Calu3 (cell line): ENCODE measurements around the gene PDIA5. TPM values are rescaled to one million over a fixed set of nuclear protein-coding genes. Genes with fewer than 3 reads are reported as not detected.

Experiments used
- BruUV-seq: library from RNA; stranded (reverse); fragments of 400-500 nt; replicated peaks from 2 replicates; lab custom pipeline; 2021; lab: Mats Ljungman, UMichigan
- CTCF ChIA-PET: fragments of 300-600 bp; sonication (Branson Sonifier 250); formaldehyde crosslinking; loops from one replicate; lab custom pipeline; 2022; ENCODE audit warnings: antibody characterized with exemption; lab: Charles Lee
- DNase-seq: peaks from one replicate; pipeline ENCODE4 v3.0.0; 2022
- H3K27ac Mint-ChIP-seq: one replicate; pipeline ENCODE4 v1.8.0; 2022; ENCODE audit warnings: mixed read lengths; ENCODE audit not compliant: unreplicated experiment
- H3K27me3 Mint-ChIP-seq: one replicate; pipeline ENCODE4 v1.8.0; 2022; ENCODE audit warnings: mixed read lengths; ENCODE audit not compliant: unreplicated experiment
- H3K36me3 Mint-ChIP-seq: one replicate; pipeline ENCODE4 v1.8.0; 2022; ENCODE audit warnings: mild to moderate bottlenecking, moderate library complexity, mixed read lengths; ENCODE audit not compliant: insufficient read depth, unreplicated experiment
- H3K4me1 Mint-ChIP-seq: one replicate; pipeline ENCODE4 v1.8.0; 2022; ENCODE audit warnings: mild to moderate bottlenecking, low read depth, mixed read lengths; ENCODE audit not compliant: unreplicated experiment
- H3K4me3 Mint-ChIP-seq: one replicate; pipeline ENCODE4 v1.8.0; 2022; ENCODE audit warnings: mild to moderate bottlenecking, low read depth, moderate library complexity, mixed read lengths; ENCODE audit not compliant: unreplicated experiment
- H3K9me3 Mint-ChIP-seq: one replicate; pipeline ENCODE4 v1.8.0; 2022; ENCODE audit warnings: low read depth, mixed read lengths; ENCODE audit not compliant: unreplicated experiment
- CTCF ChIP-seq: fragments of 200-600 bp; IDR thresholded peaks from one replicate; pipeline ENCODE4 v1.8.0; 2022; ENCODE audit warnings: antibody characterized with exemption; ENCODE audit not compliant: unreplicated experiment
- intact Hi-C: fragments of 100-400 bp; cut with micrococcal nuclease; formaldehyde crosslinking; loops from one replicate; pipeline ENCODE4 v1.10.0; 2022; ENCODE audit not compliant: unreplicated experiment
- total RNA-seq: library from RNA; stranded (reverse); gene quantifications from 2 replicates; pipeline ENCODE4 v1.2.3, GENCODE V29; 2022

PDIA5 gene
- total RNA-seq, 1 experiment from 2014 or later, result 31.6 TPM

GRCh38 chr3:123034996-123035395 lies 31.8 kb upstream of the PDIA5 start:
- peaks cover 62% of the 10 kb centered on the region for H3K27me3 Mint-ChIP-seq
- no peaks in the 10 kb centered on the region for H3K9me3 Mint-ChIP-seq
- CTCF ChIA-PET, result no interaction called here
- TF ChIP-seq CTCF, result no peak
- no peak for DNase-seq
- no peaks in the 10 kb centered on the region for H3K36me3 Mint-ChIP-seq
- intact Hi-C loops, result no loop called here
- peaks cover 6% of the 10 kb centered on the region for H3K4me1 Mint-ChIP-seq
- no peak overlapping the region for H3K4me3 Mint-ChIP-seq
- no TSS peak for BruUV-seq
- no peak overlapping the region for H3K27ac Mint-ChIP-seq

GRCh38 chr3:123036352-123037014 lies 30.3 kb upstream of the PDIA5 start:
- peaks cover 6% of the 10 kb centered on the region for H3K4me1 Mint-ChIP-seq
- DNase-seq, result no peak
- no TSS peak for BruUV-seq
- intact Hi-C loops, result no loop called here
- no peak overlapping the region for H3K27ac Mint-ChIP-seq
- CTCF ChIA-PET, result no interaction called here
- H3K27me3 Mint-ChIP-seq, result peaks cover 76% of the 10 kb centered on the region
- H3K4me3 Mint-ChIP-seq, result no peak overlapping the region
- H3K9me3 Mint-ChIP-seq, result no peaks in the 10 kb centered on the region
- TF ChIP-seq CTCF, result no peak
- no peaks in the 10 kb centered on the region for H3K36me3 Mint-ChIP-seq

- intact Hi-C loops, result no loop called here
- CTCF ChIA-PET, result no interaction called here
- H3K4me1 Mint-ChIP-seq, result peaks cover 6% of the 10 kb centered on the region
- no peaks in the 10 kb centered on the region for H3K9me3 Mint-ChIP-seq
- H3K36me3 Mint-ChIP-seq, result no peaks in the 10 kb centered on the region
- no peak for DNase-seq
- BruUV-seq, result no TSS peak
- no peak for TF ChIP-seq CTCF
- H3K27ac Mint-ChIP-seq, result no peak overlapping the region
- peaks cover 82% of the 10 kb centered on the region for H3K27me3 Mint-ChIP-seq
- H3K4me3 Mint-ChIP-seq, result no peak overlapping the region
Observed at GRCh38 chr3:123037015-123037375, 29.8 kb upstream of the PDIA5 start.

GRCh38 chr3:123038751-123039150 lies 28.1 kb upstream of the PDIA5 start:
- H3K27ac Mint-ChIP-seq, result no peak overlapping the region
- peaks cover 95% of the 10 kb centered on the region for H3K27me3 Mint-ChIP-seq
- intact Hi-C loops, result no loop called here
- no peak for DNase-seq
- no TSS peak for BruUV-seq
- no peak for TF ChIP-seq CTCF
- H3K4me3 Mint-ChIP-seq, result no peak overlapping the region
- H3K36me3 Mint-ChIP-seq, result no peaks in the 10 kb centered on the region
- CTCF ChIA-PET, result no interaction called here
- H3K9me3 Mint-ChIP-seq, result no peaks in the 10 kb centered on the region
- peaks cover 6% of the 10 kb centered on the region for H3K4me1 Mint-ChIP-seq
